WERI-Rb-1 (cell line): ENCODE data around the gene PSMA2.

Experiments
- DNase-seq: peaks from one replicate; pipeline ENCODE4 v3.0.0-alpha.2; 2020
- H3K27ac ChIP-seq: fragments of 250-450 bp; sonication (Bioruptor Pico); 2 replicates; pipeline ENCODE4 v1.5.1; 2020; ENCODE audit warnings: mild to moderate bottlenecking, moderate library complexity
- H3K27me3 ChIP-seq: fragments of 250-450 bp; sonication (Bioruptor Pico); 2 replicates; pipeline ENCODE4 v1.5.1; 2021; ENCODE audit warnings: mild to moderate bottlenecking, low read depth, moderate library complexity; ENCODE audit not compliant: insufficient read depth, severe bottlenecking
- H3K36me3 ChIP-seq: fragments of 250-450 bp; sonication (Bioruptor Pico); 2 replicates; pipeline ENCODE4 v1.5.1; 2020; ENCODE audit warnings: mild to moderate bottlenecking, moderate library complexity
- H3K4me3 ChIP-seq: 2 replicates; pipeline ENCODE4 v1.5.1; 2011; ENCODE audit warnings: low read depth, mild to moderate bottlenecking, control low read depth, low read length
- H3K9me3 ChIP-seq: fragments of 250-450 bp; sonication (Bioruptor Pico); 2 replicates; pipeline ENCODE4 v1.5.1; 2021; ENCODE audit warnings: mild to moderate bottlenecking, moderate library complexity; ENCODE audit not compliant: severe bottlenecking
- TF ChIP-seq, protein P1 (sequence below): IDR thresholded peaks from 2 replicates; pipeline ENCODE4 v1.5.1; 2011; ENCODE audit warnings: low read depth, mild to moderate bottlenecking, control low read depth, inconsistent platforms, low read length

Gene PSMA2

DNA sequence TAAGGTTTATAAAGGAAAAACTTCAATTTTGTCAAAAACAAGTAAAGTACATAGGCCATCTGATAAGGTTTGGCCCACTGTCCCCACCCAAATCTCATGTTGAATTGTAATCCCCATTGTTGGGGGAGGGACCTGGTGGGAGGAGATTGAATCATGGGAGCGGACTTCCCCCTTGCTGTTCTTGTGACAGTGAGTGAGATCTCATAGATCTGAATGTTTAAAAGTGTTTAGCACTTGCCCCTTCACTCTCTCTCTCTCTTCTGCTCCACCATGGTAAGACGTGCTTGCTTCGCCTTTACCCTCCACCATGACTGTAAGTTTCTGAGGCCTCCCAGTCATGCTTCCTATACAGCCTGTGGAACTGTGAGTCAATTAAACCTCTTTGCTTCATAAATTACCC, 18.4 kb upstream of the PSMA2 start:
- H3K27ac ChIP-seq, result no peak overlapping the region
- TF ChIP-seq, protein P1, sequence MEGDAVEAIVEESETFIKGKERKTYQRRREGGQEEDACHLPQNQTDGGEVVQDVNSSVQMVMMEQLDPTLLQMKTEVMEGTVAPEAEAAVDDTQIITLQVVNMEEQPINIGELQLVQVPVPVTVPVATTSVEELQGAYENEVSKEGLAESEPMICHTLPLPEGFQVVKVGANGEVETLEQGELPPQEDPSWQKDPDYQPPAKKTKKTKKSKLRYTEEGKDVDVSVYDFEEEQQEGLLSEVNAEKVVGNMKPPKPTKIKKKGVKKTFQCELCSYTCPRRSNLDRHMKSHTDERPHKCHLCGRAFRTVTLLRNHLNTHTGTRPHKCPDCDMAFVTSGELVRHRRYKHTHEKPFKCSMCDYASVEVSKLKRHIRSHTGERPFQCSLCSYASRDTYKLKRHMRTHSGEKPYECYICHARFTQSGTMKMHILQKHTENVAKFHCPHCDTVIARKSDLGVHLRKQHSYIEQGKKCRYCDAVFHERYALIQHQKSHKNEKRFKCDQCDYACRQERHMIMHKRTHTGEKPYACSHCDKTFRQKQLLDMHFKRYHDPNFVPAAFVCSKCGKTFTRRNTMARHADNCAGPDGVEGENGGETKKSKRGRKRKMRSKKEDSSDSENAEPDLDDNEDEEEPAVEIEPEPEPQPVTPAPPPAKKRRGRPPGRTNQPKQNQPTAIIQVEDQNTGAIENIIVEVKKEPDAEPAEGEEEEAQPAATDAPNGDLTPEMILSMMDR, result no peak
- H3K9me3 ChIP-seq, result no peaks in the 10 kb centered on the region
- H3K4me3 ChIP-seq, result no peak overlapping the region
- H3K36me3 ChIP-seq, result no peaks in the 10 kb centered on the region
- no peak for DNase-seq
- H3K27me3 ChIP-seq, result no peaks in the 10 kb centered on the region

- TF ChIP-seq, protein P1, result no peak
- Histone ChIP-seq H3K4me3 (no peak overlapping the region), H3K9me3 (no peaks in the 10 kb centered on the region), H3K27me3 (no peaks in the 10 kb centered on the region), H3K27ac (no peak overlapping the region), H3K36me3 (no peaks in the 10 kb centered on the region)
- DNase-seq, result no peak
Measured at GRCh38 chr7:42947521-42947920, 15.5 kb upstream of the PSMA2 start.

GRCh38 chr7:42946627-42946950, 14.6 kb upstream of the PSMA2 start:
- Histone ChIP-seq H3K36me3 (no peaks in the 10 kb centered on the region), H3K4me3 (no peak overlapping the region), H3K9me3 (no peaks in the 10 kb centered on the region), H3K27ac (no peak overlapping the region), H3K27me3 (no peaks in the 10 kb centered on the region)
- TF ChIP-seq, protein P1, result no peak
- no peak for DNase-seq

DNA sequence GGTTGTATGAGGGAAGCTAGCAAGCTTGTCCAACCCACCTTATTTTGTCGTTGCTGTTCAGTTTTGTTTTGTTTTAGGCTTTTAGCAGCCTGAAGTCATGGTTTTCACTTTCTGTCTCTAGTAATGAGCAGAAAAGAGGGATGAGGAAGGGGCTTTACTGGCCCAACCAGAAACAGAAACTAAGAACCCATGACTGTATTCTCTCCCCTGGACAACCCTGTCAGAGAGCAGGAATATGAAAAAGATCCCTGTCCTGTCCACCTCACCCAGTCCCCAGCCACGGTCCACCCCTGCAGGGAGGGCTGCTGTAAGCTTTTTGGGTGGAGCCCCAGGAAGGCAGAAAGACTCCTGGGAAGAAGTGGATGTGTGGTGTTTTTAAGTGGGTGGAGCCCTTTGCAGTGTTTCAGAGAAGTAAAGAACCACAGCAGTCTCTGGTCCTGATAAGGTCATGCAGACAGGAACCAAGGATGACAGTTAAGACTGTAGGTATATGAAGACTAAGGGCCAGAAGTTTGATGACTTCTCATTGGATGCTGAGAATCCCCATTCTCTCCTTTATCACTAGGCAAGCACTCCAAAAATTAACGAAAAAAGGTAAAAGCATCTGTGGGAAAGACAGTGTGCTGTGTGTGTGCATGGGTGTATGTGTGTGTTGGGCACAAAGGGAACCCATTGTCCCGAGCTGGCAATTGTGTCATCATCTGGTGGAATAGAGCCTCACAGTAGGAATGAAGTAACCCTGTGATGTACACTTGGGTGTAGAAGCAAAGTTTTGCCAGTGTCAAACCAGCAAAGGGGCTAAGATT, 14.1 kb upstream of the PSMA2 start:
- Histone ChIP-seq H3K36me3 (no peaks in the 10 kb centered on the region), H3K27ac (no peak overlapping the region), H3K9me3 (no peaks in the 10 kb centered on the region), H3K4me3 (no peak overlapping the region), H3K27me3 (no peaks in the 10 kb centered on the region)
- DNase-seq, result no peak
- TF ChIP-seq, protein P1, result no peak

DNA sequence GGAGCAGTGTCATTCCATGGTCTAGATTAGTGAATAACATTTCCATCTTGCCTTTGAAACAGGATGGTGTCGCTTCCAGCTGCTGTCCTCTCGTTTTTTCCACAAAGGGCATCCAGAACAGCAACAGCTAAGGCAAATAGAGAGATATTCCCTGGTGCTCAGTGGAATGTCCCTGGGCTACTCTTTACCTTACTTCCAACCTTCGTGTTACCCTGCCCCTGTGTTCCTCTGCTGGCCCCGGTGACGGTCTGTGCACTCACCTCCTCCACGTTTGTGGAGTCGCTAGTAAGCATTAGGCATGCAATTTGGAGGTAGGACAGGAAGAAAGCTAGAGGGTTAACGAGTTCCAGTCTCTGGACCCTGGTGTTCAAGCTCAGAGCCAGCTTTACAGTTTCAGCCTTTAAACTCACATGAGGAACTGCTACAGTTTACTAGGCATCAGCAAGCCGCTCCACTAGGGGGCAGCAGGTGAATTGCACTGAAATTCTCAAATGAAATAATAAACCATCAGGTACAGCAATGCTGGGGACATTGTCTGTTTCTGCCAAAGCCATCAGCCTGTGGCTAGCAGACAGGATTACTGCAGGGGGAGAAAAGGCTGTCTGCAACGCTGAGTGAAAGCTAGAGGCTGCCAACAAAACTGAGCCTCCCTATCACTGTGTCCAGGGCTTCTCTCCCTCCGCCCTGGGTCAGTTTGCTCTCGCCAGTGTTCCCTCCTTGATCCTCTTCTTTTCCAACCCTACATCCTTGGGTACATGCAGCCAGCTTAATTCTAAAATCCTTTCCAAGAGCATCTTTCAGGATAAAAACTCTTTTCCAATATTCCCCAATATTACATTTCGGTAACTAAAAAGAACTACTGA, 9.2 kb upstream of the PSMA2 start:
- H3K36me3 ChIP-seq, result peaks cover 21% of the 10 kb centered on the region
- TF ChIP-seq, protein P1, result peak; percentile 81
- H3K27me3 ChIP-seq, result no peaks in the 10 kb centered on the region
- peak; percentile 86 for DNase-seq
- H3K27ac ChIP-seq, result no peak overlapping the region
- no peak overlapping the region for H3K4me3 ChIP-seq
- H3K9me3 ChIP-seq, result no peaks in the 10 kb centered on the region
